ENCODE data around the gene HS3ST3A1.

DNA sequence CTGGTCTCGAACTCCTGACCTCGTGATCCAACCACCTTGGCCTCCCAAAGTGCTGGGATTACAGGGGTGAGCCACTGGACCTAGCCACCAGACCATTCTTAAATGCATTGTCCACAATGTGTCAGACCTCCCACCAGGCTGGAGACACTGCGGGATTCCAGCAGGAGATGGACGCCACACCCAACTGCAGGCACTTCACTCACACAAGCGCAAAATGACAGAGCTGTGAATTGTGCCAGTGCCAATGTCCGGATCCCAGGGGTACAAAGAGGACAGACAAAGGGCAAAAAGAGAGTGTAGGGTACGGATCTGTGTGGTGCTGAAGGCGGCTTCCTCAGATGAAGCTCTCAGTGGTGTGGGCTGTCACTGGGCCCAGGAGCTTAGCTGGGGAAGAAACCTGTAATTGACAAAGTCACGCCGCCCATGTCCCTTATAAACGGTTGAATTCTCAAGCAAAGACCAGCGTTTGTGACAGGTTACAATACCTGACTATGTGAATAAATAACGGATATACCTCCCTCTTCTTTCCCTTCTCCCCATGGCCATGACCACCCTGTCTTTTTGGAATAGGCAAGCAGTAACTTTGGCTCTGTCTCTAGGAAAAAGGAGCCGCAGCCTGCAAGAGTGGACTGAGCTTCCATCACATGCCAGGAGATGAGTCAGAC lies 40.0 kb downstream of the HS3ST3A1 start:
- TF ChIP-seq, protein P1, sequence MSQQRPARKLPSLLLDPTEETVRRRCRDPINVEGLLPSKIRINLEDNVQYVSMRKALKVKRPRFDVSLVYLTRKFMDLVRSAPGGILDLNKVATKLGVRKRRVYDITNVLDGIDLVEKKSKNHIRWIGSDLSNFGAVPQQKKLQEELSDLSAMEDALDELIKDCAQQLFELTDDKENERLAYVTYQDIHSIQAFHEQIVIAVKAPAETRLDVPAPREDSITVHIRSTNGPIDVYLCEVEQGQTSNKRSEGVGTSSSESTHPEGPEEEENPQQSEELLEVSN (IDR thresholded peaks at IDR 0.05), result no peak
- TF ChIP-seq, protein P2, sequence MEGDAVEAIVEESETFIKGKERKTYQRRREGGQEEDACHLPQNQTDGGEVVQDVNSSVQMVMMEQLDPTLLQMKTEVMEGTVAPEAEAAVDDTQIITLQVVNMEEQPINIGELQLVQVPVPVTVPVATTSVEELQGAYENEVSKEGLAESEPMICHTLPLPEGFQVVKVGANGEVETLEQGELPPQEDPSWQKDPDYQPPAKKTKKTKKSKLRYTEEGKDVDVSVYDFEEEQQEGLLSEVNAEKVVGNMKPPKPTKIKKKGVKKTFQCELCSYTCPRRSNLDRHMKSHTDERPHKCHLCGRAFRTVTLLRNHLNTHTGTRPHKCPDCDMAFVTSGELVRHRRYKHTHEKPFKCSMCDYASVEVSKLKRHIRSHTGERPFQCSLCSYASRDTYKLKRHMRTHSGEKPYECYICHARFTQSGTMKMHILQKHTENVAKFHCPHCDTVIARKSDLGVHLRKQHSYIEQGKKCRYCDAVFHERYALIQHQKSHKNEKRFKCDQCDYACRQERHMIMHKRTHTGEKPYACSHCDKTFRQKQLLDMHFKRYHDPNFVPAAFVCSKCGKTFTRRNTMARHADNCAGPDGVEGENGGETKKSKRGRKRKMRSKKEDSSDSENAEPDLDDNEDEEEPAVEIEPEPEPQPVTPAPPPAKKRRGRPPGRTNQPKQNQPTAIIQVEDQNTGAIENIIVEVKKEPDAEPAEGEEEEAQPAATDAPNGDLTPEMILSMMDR (IDR thresholded peaks at IDR 0.05; ENCODE audit: control extremely low read depth in 1 of 3, insufficient read depth in 1 of 3, low read depth in 1 of 3, low read length in 3 of 3), result no peak
- TF ChIP-seq MAX (IDR thresholded peaks at IDR 0.05) (no peak), EP300 (IDR thresholded peaks at IDR 0.05; ENCODE audit: borderline replicate concordance in 1 of 2, low read depth in 2 of 2, low read length in 2 of 2) (no peak), BCL11A (IDR thresholded peaks at IDR 0.05; ENCODE audit: low read depth in 2 of 2, low read length in 2 of 2) (no peak), CREB1 (IDR thresholded peaks at IDR 0.05) (no peak), JUND (IDR thresholded peaks at IDR 0.05; ENCODE audit: low read length) (no peak), GABPA (IDR thresholded peaks at IDR 0.05; ENCODE audit: borderline replicate concordance, insufficient read depth, low read length) (no peak), CEBPB (IDR thresholded peaks at IDR 0.05; ENCODE audit: low read depth, low read length) (no peak), POLR2A (IDR thresholded peaks at IDR 0.05; ENCODE audit: control extremely low read depth in 1 of 2, low read depth in 2 of 2, low read length in 2 of 2) (no peak), TAF1 (IDR thresholded peaks at IDR 0.05; ENCODE audit: low read depth, low read length) (no peak), PHF8 (conservative IDR thresholded peaks at IDR 0.05; ENCODE audit: low read depth, low read length) (no peak), POLR2AphosphoS5 (IDR thresholded peaks at IDR 0.05; ENCODE audit: low read depth, low read length) (no peak)
- TF ChIP-seq, protein P3, sequence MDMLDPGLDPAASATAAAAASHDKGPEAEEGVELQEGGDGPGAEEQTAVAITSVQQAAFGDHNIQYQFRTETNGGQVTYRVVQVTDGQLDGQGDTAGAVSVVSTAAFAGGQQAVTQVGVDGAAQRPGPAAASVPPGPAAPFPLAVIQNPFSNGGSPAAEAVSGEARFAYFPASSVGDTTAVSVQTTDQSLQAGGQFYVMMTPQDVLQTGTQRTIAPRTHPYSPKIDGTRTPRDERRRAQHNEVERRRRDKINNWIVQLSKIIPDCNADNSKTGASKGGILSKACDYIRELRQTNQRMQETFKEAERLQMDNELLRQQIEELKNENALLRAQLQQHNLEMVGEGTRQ (IDR thresholded peaks at IDR 0.05; ENCODE audit: low read length), result no peak
